HepG2 (cell line): ENCODE results near the gene USP28. TPM values are rescaled to one million over a fixed set of nuclear protein-coding genes. Genes with fewer than 3 reads are reported as not detected.

Source experiments
- ATAC-seq: fragments of 200-7000 bp; cut with Tn5 transposase; 3 replicates; pipeline ENCODE4 v1.9.1; 2020; ENCODE audit warnings: mild to moderate bottlenecking, moderate library complexity
- BruUV-seq: library from RNA; stranded (reverse); fragments of 400-500 nt; replicated peaks from 2 replicates; lab custom pipeline; 2021; lab: Mats Ljungman, UMichigan
- CTCF ChIA-PET: fragments of 300-600 bp; formaldehyde crosslinking; extraction: SDS; loops from one replicate; lab custom pipeline; 2021; ENCODE audit warnings: low total read pairs, inconsistent platforms, low intra/inter-chr PET ratio; lab: Yijun Ruan, JAX
- POLR2A ChIA-PET: fragments of 350-600 bp; sonication (Branson Sonifier 250); formaldehyde crosslinking; loops from one replicate; lab custom pipeline; 2020; ENCODE audit warnings: antibody characterized with exemption, inconsistent platforms; lab: Yijun Ruan, JAX
- DNase-seq: peaks from one replicate; pipeline ENCODE4 v3.0.0-alpha.2; 2015; ENCODE audit warnings: low spot score
- FAIRE-seq: peaks from 3 replicates; lab custom pipeline; 2011; peaks lifted over from hg19 to GRCh38; lab: Jason Lieb, UNC
- H2AFZ ChIP-seq: one replicate; pipeline ENCODE4 v1.6.1; 2011; ENCODE audit warnings: low read length, inconsistent platforms
- H3K27ac ChIP-seq: fragments of 300-600 bp; 3 replicates; pipeline ENCODE4 v1.8.0; 2011; ENCODE audit warnings: mixed run types, mild to moderate bottlenecking, mixed read lengths, low read length, inconsistent platforms; ENCODE audit not compliant: insufficient read depth; ENCODE audit errors: extremely low read length
- H3K27me3 ChIP-seq, 2 experiments: fragments of 200-600 bp in 1 of 2; 2 replicates in 1 of 2; 3 replicates in 1 of 2; pipeline versions ENCODE4 v1.6.0 to v1.8.0; 2011; ENCODE audit warnings: low read length in 2 of 2, mild to moderate bottlenecking in 2 of 2, moderate library complexity in 2 of 2, inconsistent platforms in 1 of 2; ENCODE audit not compliant: insufficient read depth in 2 of 2, control insufficient read depth in 1 of 2
- H3K36me3 ChIP-seq, 2 experiments: fragments of 200-600 bp in 1 of 2; replicated peaks in 1 of 2; 2 replicates in 1 of 2; 3 replicates in 1 of 2; pipeline versions ENCODE4 v1.5.1 to v1.8.0; 2011; ENCODE audit warnings: low read length in 2 of 2, inconsistent platforms in 1 of 2; ENCODE audit not compliant: insufficient read depth in 2 of 2, control insufficient read depth in 1 of 2
- H3K4me1 ChIP-seq: 2 replicates; pipeline ENCODE4 v1.5.1; 2012; ENCODE audit warnings: low read length, inconsistent platforms; ENCODE audit not compliant: insufficient read depth
- H3K4me2 ChIP-seq: 2 replicates; pipeline ENCODE4 v1.6.0; 2011; ENCODE audit warnings: low read depth, low read length, inconsistent platforms
- H3K4me3 ChIP-seq, 3 experiments: fragments of 200-600 bp in 1 of 3; sonication (generic), shearing (Covaris generic) in 1 of 3; replicated peaks in 1 of 3; 2 replicates each; pipeline ENCODE4 v1.5.1; 2011 to 2016; ENCODE audit warnings: low read length in 3 of 3, inconsistent platforms in 2 of 3, low read depth in 2 of 3, mild to moderate bottlenecking in 2 of 3, control low read depth in 1 of 3, mixed read lengths in 1 of 3; ENCODE audit not compliant: insufficient read depth in 1 of 3
- H3K79me2 ChIP-seq: one replicate; pipeline ENCODE4 v1.6.1; 2011; ENCODE audit warnings: low read length, inconsistent platforms; ENCODE audit not compliant: insufficient read depth
- H3K9ac ChIP-seq: 2 replicates; pipeline ENCODE4 v1.6.0; 2011; ENCODE audit warnings: mild to moderate bottlenecking, low read depth, low read length, inconsistent platforms; ENCODE audit not compliant: insufficient read depth
- H3K9me3 ChIP-seq: 2 replicates; pipeline ENCODE4 v1.5.1; 2012; ENCODE audit warnings: mild to moderate bottlenecking, low read length
- H4K20me1 ChIP-seq: 2 replicates; pipeline ENCODE4 v1.6.0; 2011; ENCODE audit warnings: inconsistent platforms, mild to moderate bottlenecking, low read length, moderate library complexity; ENCODE audit not compliant: insufficient read depth
- BORCS8-MEF2B ChIP-seq: sonication (generic); formaldehyde crosslinking; IDR thresholded peaks from 2 replicates; pipeline ENCODE4 v1.8.0; 2022; ENCODE audit warnings: mild to moderate bottlenecking, missing genetic modification reagents
- CENPBD1 ChIP-seq: sonication (generic); formaldehyde crosslinking; IDR thresholded peaks from 2 replicates; pipeline ENCODE4 v1.8.0; 2022; ENCODE audit warnings: missing genetic modification reagents, low read depth, mild to moderate bottlenecking, borderline replicate concordance
- ESRRA ChIP-seq: sonication (generic); formaldehyde crosslinking; IDR thresholded peaks from 2 replicates; pipeline ENCODE4 v1.5.1; 2020; ENCODE audit warnings: mild to moderate bottlenecking, low read depth, missing genetic modification reagents
- GTF3A ChIP-seq: sonication (generic); formaldehyde crosslinking; conservative IDR thresholded peaks from 2 replicates; pipeline ENCODE4 v1.4.0; 2020; ENCODE audit warnings: mild to moderate bottlenecking, missing genetic modification reagents
- NRL ChIP-seq: sonication (generic); formaldehyde crosslinking; IDR thresholded peaks from 2 replicates; pipeline ENCODE4 v1.5.0; 2020; ENCODE audit warnings: missing genetic modification reagents, mild to moderate bottlenecking, moderate library complexity, borderline replicate concordance
- RAD21 ChIP-seq: fragments of 450-650 bp; formaldehyde crosslinking; IDR thresholded peaks from 2 replicates; pipeline ENCODE4 v1.5.0; 2020; ENCODE audit warnings: mild to moderate bottlenecking
- SNRNP70 ChIP-seq: fragments of 200-400 bp; formaldehyde crosslinking; IDR thresholded peaks from 2 replicates; pipeline ENCODE4 v1.6.1; 2017; ENCODE audit warnings: mild to moderate bottlenecking, low read depth, low read length, moderate library complexity
- STAT5B ChIP-seq: sonication (generic); formaldehyde crosslinking; IDR thresholded peaks from 2 replicates; pipeline ENCODE4 v1.4.0; 2020; ENCODE audit warnings: missing genetic modification reagents
- ZBTB38 ChIP-seq: sonication (generic); formaldehyde crosslinking; IDR thresholded peaks from 2 replicates; pipeline ENCODE4 v1.5.1; 2020; ENCODE audit warnings: mild to moderate bottlenecking, missing genetic modification reagents
- ZC3H4 ChIP-seq: sonication (generic); formaldehyde crosslinking; IDR thresholded peaks from 2 replicates; pipeline ENCODE4 v1.4.0; 2020; ENCODE audit warnings: missing genetic modification reagents, borderline replicate concordance
- ZNF552 ChIP-seq: sonication (generic); formaldehyde crosslinking; IDR thresholded peaks from 2 replicates; pipeline ENCODE4 v1.9.0; 2022; ENCODE audit warnings: missing genetic modification reagents, mild to moderate bottlenecking, borderline replicate concordance
- WGBS: methylation state at CpG from one replicate; pipeline ENCODE4 v1.1.6; 2017; ENCODE audit warnings: low lambda C conversion rate; 5-methylcytosine and 5-hydroxymethylcytosine counted together
- in situ Hi-C: cut with HindIII; loops from 2 replicates; pipeline ENCODE4 v1.10.0; 2017; ENCODE audit warnings: low pct_unique_long_range_greater_than_20kb; ENCODE audit not compliant: extremely low pct_ligation_motif_present
- intact Hi-C: fragments of 100-400 bp; cut with micrococcal nuclease; formaldehyde crosslinking; loops from one replicate; pipeline ENCODE4 v1.10.0; 2022; ENCODE audit not compliant: unreplicated experiment
- polyA plus RNA-seq, 8 experiments: library from polyadenylated mRNA; depleted of rRNA in 3 of 8; stranded (reverse) in 7 of 8; unstranded in 1 of 8; fragments of >200 nt; fragmentation: Illumina TruSeq in 4 of 8; extraction: Trizol in 4 of 8; gene quantifications; 2 replicates each; pipeline versions ENCODE4 v1.2.1 to v1.2.3, GENCODE V29; 2011 to 2016; ENCODE audit warnings: low read depth in 4 of 8, missing spikeins in 1 of 8, mixed read lengths in 1 of 8; ENCODE audit not compliant: insufficient read depth in 1 of 8
- total RNA-seq, 5 experiments: library from RNA; depleted of rRNA; stranded (reverse); fragments of >200 nt; fragmentation: Illumina TruSeq; extraction: Trizol; gene quantifications; 2 replicates each; pipeline ENCODE4 v1.2.3, GENCODE V29; 2016; ENCODE audit warnings: low read depth in 1 of 5
- TF ChIP-seq, protein P1 (sequence below): sonication (generic); formaldehyde crosslinking; IDR thresholded peaks from 2 replicates; pipeline ENCODE4 v1.4.0; 2020; ENCODE audit warnings: mild to moderate bottlenecking, missing genetic modification reagents
- TF ChIP-seq, protein P2 (sequence below): sonication (generic); formaldehyde crosslinking; IDR thresholded peaks from 2 replicates; pipeline ENCODE4 v1.8.0; 2022; ENCODE audit warnings: mild to moderate bottlenecking, missing genetic modification reagents, borderline replicate concordance
- TF ChIP-seq, protein P3 (sequence below), 2 experiments: fragments of 450-650 bp in 1 of 2; sonication (generic) in 1 of 2; formaldehyde crosslinking; IDR thresholded peaks; 2 replicates each; pipeline versions ENCODE4 v1.5.0 to v1.8.0; 2020 to 2022; ENCODE audit warnings: mild to moderate bottlenecking in 1 of 2, missing genetic modification reagents in 1 of 2

USP28 gene
- total and polyA plus RNA-seq, 2 of the 13 experiments (the other 11 are each of a cell fraction or from before 2014, with no cell fraction given): 29.6 to 34.3 TPM

DNA sequence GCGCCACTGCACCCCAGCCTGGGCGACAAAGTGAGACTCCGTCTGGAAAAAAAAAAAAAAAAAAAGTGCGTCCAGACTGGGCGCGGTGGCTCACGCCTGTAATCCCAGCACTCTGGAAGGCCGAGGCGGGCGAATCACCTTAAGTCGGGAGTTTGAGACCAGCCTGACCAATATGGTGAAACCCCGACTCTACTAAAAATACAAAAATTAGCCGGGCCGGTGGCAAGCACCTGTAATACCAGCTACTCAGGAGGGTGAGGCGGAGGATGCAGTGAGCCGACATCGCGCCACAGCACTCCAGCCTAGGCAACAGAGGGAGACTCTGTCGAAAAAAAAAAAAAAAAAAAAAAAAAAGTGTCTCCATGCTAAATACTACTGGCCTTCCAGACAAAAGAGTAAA lies 1.3 kb downstream of the USP28 start:
- Histone ChIP-seq H4K20me1 (no peaks in the 10 kb centered on the region), H3K36me3 (no peaks in the 10 kb centered on the region), H3K4me3 (peak overlapping the region; percentile 72 to 89 (median 85); a peak in 5 of 6 replicates), H3K4me1 (peaks cover 68% of the 10 kb centered on the region), H3K79me2 (peaks cover 10% of the 10 kb centered on the region), H3K9me3 (no peaks in the 10 kb centered on the region), H3K4me2 (peak overlapping the region; percentile 76), H3K27ac (no peak overlapping the region), H3K27me3 (no peaks in the 10 kb centered on the region; a peak in 1 of 5 replicates), H2AFZ (no peak overlapping the region), H3K9ac (peak overlapping the region; percentile 85)
- ChIA-PET CTCF (no interaction called here), POLR2A (interaction anchor here (0.7 to 1.9 kb wide), 3 partner anchors 15 to 550 kb away, joined by 3 to 16 read pairs (median 11); no protein-coding TSS in a partner anchor)
- DNase-seq (no peak), FAIRE-seq (no peak), ATAC-seq (no peak)
- in situ Hi-C loops: no loop called here
- no TSS peak for BruUV-seq
- 95% methylated on average over 19 of the region's 19 CpGs for WGBS
- TF ChIP-seq RAD21 (CRISPR knock-in tag): no peak
- TF ChIP-seq ZBTB38 (CRISPR knock-in tag): peak; percentile 85; the same call in 1 of the 2 replicates
- no peak for TF ChIP-seq ZC3H4
- intact Hi-C loops: loop anchor here (5.0 kb wide), 1 partner anchor 67 kb away; no protein-coding TSS in a partner anchor

DNA sequence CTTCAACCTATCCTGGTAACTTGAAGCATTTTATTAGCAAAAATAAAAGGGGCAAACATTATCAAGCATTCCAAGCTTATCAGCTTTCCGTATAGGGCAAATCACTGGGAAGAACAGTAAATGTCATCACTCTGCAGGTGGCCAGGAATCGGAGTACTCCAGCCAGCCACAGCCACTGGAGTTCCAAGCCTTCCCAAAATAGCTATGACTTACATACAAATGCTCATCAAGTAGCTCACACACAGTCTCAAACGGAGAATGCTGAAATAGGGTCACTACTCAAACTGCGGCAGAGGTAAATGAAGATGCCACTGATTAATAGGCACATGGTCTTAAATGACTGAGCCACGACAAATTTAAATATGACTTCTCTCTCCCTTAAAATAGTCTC lies 2.1 kb downstream of the USP28 start:
- Histone ChIP-seq H2AFZ (no peak overlapping the region), H3K27ac (no peak overlapping the region), H3K4me2 (peak overlapping the region; percentile 59), H3K79me2 (peaks cover 10% of the 10 kb centered on the region), H3K36me3 (no peaks in the 10 kb centered on the region; a peak in 1 of 5 replicates), H3K27me3 (no peaks in the 10 kb centered on the region; a peak in 1 of 5 replicates), H4K20me1 (no peaks in the 10 kb centered on the region), H3K9me3 (no peaks in the 10 kb centered on the region), H3K9ac (peak overlapping the region; percentile 26; the same call in 1 of the 2 replicates), H3K4me3 (no peak overlapping the region), H3K4me1 (peaks cover 59% of the 10 kb centered on the region)
- FAIRE-seq (no peak), DNase-seq (no peak), ATAC-seq (no peak)
- POLR2A ChIA-PET: interaction anchor here (0.7 kb wide), 1 partner anchor 549 kb away, joined by 3 read pairs; no protein-coding TSS in a partner anchor
- intact Hi-C loops: loop anchor here (5.0 kb wide), 1 partner anchor 66 kb away; no protein-coding TSS in a partner anchor
- no TSS peak for BruUV-seq
- CTCF ChIA-PET: no interaction called here
- in situ Hi-C loops: no loop called here
- WGBS: 90% methylated on average over 5 of the region's 5 CpGs
- no peak for TF ChIP-seq GTF3A (CRISPR knock-in tag)
- no peak for TF ChIP-seq SNRNP70
- no peak for TF ChIP-seq BORCS8-MEF2B (CRISPR knock-in tag)
- TF ChIP-seq, protein P1, sequence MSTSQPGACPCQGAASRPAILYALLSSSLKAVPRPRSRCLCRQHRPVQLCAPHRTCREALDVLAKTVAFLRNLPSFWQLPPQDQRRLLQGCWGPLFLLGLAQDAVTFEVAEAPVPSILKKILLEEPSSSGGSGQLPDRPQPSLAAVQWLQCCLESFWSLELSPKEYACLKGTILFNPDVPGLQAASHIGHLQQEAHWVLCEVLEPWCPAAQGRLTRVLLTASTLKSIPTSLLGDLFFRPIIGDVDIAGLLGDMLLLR: no peak
- TF ChIP-seq STAT5B (CRISPR knock-in tag): no peak
- TF ChIP-seq NRL (CRISPR knock-in tag): no peak
- TF ChIP-seq ZNF552 (CRISPR knock-in tag): no peak
- TF ChIP-seq, protein P2, sequence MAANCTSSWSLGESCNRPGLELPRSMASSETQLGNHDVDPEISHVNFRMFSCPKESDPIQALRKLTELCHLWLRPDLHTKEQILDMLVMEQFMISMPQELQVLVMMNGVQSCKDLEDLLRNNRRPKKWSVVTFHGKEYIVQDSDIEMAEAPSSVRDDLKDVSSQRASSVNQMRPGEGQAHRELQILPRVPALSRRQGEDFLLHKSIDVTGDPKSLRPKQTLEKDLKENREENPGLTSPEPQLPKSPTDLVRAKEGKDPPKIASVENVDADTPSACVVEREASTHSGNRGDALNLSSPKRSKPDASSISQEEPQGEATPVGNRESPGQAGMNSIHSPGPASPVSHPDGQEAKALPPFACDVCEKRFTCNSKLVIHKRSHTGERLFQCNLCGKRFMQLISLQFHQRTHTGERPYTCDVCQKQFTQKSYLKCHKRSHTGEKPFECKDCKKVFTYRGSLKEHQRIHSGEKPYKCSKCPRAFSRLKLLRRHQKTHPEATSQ (CRISPR knock-in tag): no peak
- no peak for TF ChIP-seq CENPBD1 (CRISPR knock-in tag)
- TF ChIP-seq ESRRA (CRISPR knock-in tag): no peak
- TF ChIP-seq, protein P3, sequence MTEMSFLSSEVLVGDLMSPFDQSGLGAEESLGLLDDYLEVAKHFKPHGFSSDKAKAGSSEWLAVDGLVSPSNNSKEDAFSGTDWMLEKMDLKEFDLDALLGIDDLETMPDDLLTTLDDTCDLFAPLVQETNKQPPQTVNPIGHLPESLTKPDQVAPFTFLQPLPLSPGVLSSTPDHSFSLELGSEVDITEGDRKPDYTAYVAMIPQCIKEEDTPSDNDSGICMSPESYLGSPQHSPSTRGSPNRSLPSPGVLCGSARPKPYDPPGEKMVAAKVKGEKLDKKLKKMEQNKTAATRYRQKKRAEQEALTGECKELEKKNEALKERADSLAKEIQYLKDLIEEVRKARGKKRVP (CRISPR knock-in tag; IDR thresholded peaks at IDR 0.05): no peak
